ENCODE results near the gene MYO16. TPM values are rescaled to one million over a fixed set of nuclear protein-coding genes. Genes with fewer than 3 reads are reported as not detected.

MYO16 gene
- total and polyA plus RNA-seq, 4 experiments from 2014 or later = 0.54 to 14.9 (median 6.3) TPM

DNA sequence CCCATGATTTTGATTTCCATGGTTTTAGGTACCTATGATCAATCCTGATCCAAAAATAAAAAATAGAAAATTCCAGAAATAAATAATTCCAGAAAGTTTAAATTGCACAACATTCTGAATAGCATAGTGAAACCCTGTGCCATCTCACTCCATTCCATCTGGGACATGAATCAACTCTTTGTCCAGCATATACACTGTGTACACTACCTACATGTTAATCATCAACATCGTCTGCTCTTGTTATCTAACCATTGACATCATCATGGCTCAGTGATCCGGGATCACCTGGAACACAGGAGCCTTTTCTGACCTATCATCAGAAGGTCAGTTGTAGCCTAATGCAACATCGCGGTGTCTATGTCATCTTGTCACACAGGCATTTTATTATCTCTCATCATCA lies 75.6 kb downstream of the MYO16 start:
- no peak for DNase-seq
- Mint-ChIP-seq H3K9me3 (peaks cover 3 to 26% (median 24%) of the 10 kb centered on the region in 8 donors), H3K4me3 (no peak overlapping the region), H3K36me3 (peaks cover 0 to 5% of the 10 kb centered on the region in 2 donors), H3K27me3 (peaks cover 0 to 3% of the 10 kb centered on the region in 2 donors), H3K27ac (no peak overlapping the region), H3K4me1 (no peaks in the 10 kb centered on the region)
- intact Hi-C loops (cut with micrococcal nuclease) = no loop called here
- H3K27ac ChIP-seq (ENCODE audit: low read depth, low read length) = no peak overlapping the region
- H3K4me1 ChIP-seq (ENCODE audit: insufficient read depth, low read length) = no peaks in the 10 kb centered on the region
- POLR2A ChIA-PET (ENCODE audit: partially characterized antibody) = no interaction called here
- no peaks in the 10 kb centered on the region for H3K36me3 ChIP-seq (ENCODE audit: insufficient read depth, low read length)
- no peaks in the 10 kb centered on the region for H3K27me3 ChIP-seq (ENCODE audit: insufficient read depth, low read length)
- no peak overlapping the region for H3K4me3 ChIP-seq (ENCODE audit: low read length in 2 of 2)
- CTCF ChIA-PET (ENCODE audit: partially characterized antibody) = no interaction called here
- H3K9me3 ChIP-seq (ENCODE audit: control insufficient read depth in 1 of 2, low read length in 2 of 2) = peaks cover 0 to 3% of the 10 kb centered on the region in 2 donors

DNA sequence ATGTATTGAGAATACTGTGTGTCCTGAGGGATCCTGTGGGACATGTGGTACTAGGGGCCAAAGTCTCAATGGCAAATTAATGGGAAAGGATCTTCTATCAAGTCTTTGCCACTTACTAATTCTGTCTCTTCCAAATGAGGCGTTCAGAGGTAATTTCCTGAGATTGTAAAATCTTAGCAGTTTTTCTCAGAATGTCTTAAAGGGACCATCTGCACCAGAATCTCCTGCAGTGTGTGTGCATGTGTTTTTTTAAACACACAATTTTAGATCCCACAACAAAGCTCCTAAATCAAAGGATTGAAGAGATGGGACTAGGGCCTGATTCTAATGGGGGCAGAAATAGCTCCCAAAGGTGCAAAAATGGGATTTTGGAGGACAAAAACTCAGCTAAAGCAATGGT lies 78.2 kb downstream of the MYO16 start:
- CTCF ChIA-PET (ENCODE audit: partially characterized antibody) = no interaction called here
- no peaks in the 10 kb centered on the region for H3K27me3 ChIP-seq (ENCODE audit: insufficient read depth, low read length)

DNA sequence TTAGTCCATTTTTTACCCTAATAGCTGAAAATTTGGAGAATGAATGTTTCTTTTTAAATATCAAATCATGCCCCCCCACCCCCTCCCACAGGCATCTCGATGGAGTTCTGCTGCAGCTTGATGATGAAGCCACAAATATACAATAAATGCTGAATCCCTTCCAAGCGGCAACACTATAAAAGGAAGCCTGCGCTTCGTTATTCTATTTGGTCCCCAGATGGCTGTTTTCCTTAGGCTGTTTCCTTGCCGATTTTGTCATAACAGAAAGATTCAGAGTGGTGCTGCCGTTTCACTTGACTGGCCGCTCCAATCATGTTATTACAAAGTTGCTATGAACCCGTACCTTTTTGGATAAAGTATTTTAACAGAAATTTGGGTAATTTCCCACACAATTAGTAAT lies 79.5 kb downstream of the MYO16 start:
- Mint-ChIP-seq H3K4me3 (no peak overlapping the region), H3K4me1 (no peaks in the 10 kb centered on the region), H3K9me3 (peaks cover 0 to 3% (median 0%) of the 10 kb centered on the region in 8 donors), H3K27me3 (peaks cover 0 to 3% of the 10 kb centered on the region in 2 donors), H3K36me3 (no peaks in the 10 kb centered on the region), H3K27ac (no peak overlapping the region)
- no peak overlapping the region for H3K4me3 ChIP-seq (ENCODE audit: low read length in 2 of 2)
- H3K9me3 ChIP-seq (ENCODE audit: control insufficient read depth in 1 of 2, low read length in 2 of 2) = no peaks in the 10 kb centered on the region
- POLR2A ChIA-PET (ENCODE audit: partially characterized antibody) = no interaction called here
- DNase-seq = no peak
- no peak overlapping the region for H3K27ac ChIP-seq (ENCODE audit: low read depth, low read length)
- H3K27me3 ChIP-seq (ENCODE audit: insufficient read depth, low read length) = no peaks in the 10 kb centered on the region
- no peaks in the 10 kb centered on the region for H3K4me1 ChIP-seq (ENCODE audit: insufficient read depth, low read length)
- intact Hi-C loops (cut with micrococcal nuclease) = no loop called here
- H3K36me3 ChIP-seq (ENCODE audit: insufficient read depth, low read length) = no peaks in the 10 kb centered on the region
- CTCF ChIA-PET (ENCODE audit: partially characterized antibody) = no interaction called here

More for the DNA sequence above, 78.2 kb downstream of the MYO16 start:
- Histone ChIP-seq H3K9me3 (ENCODE audit: control insufficient read depth in 1 of 2, low read length in 2 of 2) (no peaks in the 10 kb centered on the region), H3K36me3 (ENCODE audit: insufficient read depth, low read length) (no peaks in the 10 kb centered on the region), H3K4me3 (ENCODE audit: low read length in 2 of 2) (no peak overlapping the region), H3K4me1 (ENCODE audit: insufficient read depth, low read length) (no peaks in the 10 kb centered on the region), H3K27ac (ENCODE audit: low read depth, low read length) (no peak overlapping the region)
- no peak overlapping the region for H3K27ac Mint-ChIP-seq
- H3K9me3 Mint-ChIP-seq = peaks cover 0 to 5% (median 3%) of the 10 kb centered on the region in 8 donors
- H3K27me3 Mint-ChIP-seq = peaks cover 0 to 3% of the 10 kb centered on the region in 2 donors
- intact Hi-C loops (cut with micrococcal nuclease) = no loop called here
- H3K36me3 Mint-ChIP-seq = no peaks in the 10 kb centered on the region
- H3K4me3 Mint-ChIP-seq = no peak overlapping the region
- DNase-seq = no peak
- POLR2A ChIA-PET (ENCODE audit: partially characterized antibody) = no interaction called here
- H3K4me1 Mint-ChIP-seq = no peaks in the 10 kb centered on the region

DNA sequence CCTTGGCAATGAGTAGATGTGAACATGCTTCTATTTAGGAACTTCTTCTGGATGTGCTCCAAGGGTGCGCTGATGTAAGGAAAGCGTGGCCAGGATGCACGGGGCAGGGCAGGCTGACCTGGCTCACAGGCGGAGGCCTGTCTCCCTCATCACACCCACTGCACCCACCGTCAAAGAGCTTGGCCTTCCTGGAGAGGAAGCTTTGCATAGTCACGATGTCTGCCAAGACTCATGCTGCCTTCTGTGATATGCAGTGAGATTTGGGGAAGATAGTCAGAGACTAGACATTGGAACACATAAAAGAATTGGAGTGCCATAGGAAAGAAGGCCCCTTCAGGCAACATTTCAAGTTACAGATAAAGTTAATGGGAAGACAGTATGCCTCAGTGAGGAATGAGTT lies 82.0 kb downstream of the MYO16 start:
- peaks cover 1 to 2% of the 10 kb centered on the region in 2 donors for H3K27me3 Mint-ChIP-seq
- ChIA-PET POLR2A (ENCODE audit: partially characterized antibody) (no interaction called here), CTCF (ENCODE audit: partially characterized antibody) (no interaction called here)
- no peak overlapping the region for H3K27ac Mint-ChIP-seq
- no peaks in the 10 kb centered on the region for H3K36me3 Mint-ChIP-seq
- peaks cover 0 to 2% (median 0%) of the 10 kb centered on the region in 8 donors for H3K9me3 Mint-ChIP-seq
- no peak overlapping the region for H3K27ac ChIP-seq (ENCODE audit: low read depth, low read length)
- no peak for DNase-seq
- H3K9me3 ChIP-seq (ENCODE audit: control insufficient read depth in 1 of 2, low read length in 2 of 2) = no peaks in the 10 kb centered on the region
- H3K4me1 Mint-ChIP-seq = no peaks in the 10 kb centered on the region
- no peaks in the 10 kb centered on the region for H3K4me1 ChIP-seq (ENCODE audit: insufficient read depth, low read length)
- no peak overlapping the region for H3K4me3 Mint-ChIP-seq
- no peaks in the 10 kb centered on the region for H3K36me3 ChIP-seq (ENCODE audit: insufficient read depth, low read length)
- H3K27me3 ChIP-seq (ENCODE audit: insufficient read depth, low read length) = no peaks in the 10 kb centered on the region
- intact Hi-C loops (cut with micrococcal nuclease) = no loop called here
- no peak overlapping the region for H3K4me3 ChIP-seq (ENCODE audit: low read length in 2 of 2)

DNA sequence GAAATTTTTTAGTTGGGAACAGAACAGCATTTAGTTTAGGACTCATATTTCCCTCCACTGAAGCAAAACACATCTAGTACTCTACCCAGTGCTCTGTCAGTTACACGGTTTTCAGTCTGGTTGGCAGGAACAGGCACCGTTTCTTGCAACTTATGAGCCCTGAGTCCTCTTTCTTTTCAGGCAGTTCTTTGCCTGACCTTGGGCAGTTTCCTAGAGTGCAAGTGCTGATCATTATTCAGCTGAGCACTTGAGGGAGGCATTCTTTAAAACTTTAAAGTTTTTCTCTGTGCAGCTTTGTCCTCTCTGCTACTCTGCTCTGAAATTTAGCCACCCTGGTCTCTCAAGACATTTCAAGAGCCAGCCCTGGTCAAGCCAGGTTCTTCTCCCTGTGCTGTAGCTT lies 96.1 kb downstream of the MYO16 start:
- Mint-ChIP-seq H3K4me1 (no peaks in the 10 kb centered on the region), H3K9me3 (peaks cover 0 to 2% (median 0%) of the 10 kb centered on the region in 8 donors), H3K4me3 (no peak overlapping the region), H3K27me3 (no peaks in the 10 kb centered on the region), H3K36me3 (peaks cover 0 to 7% of the 10 kb centered on the region in 2 donors), H3K27ac (no peak overlapping the region)
- H3K36me3 ChIP-seq (ENCODE audit: insufficient read depth, low read length) = no peaks in the 10 kb centered on the region
- H3K4me3 ChIP-seq (ENCODE audit: low read length in 2 of 2) = no peak overlapping the region
- ChIA-PET CTCF (ENCODE audit: partially characterized antibody) (no interaction called here), POLR2A (ENCODE audit: partially characterized antibody) (no interaction called here)
- no peak overlapping the region for H3K27ac ChIP-seq (ENCODE audit: low read depth, low read length)
- no peaks in the 10 kb centered on the region for H3K9me3 ChIP-seq (ENCODE audit: control insufficient read depth in 1 of 2, low read length in 2 of 2)
- H3K4me1 ChIP-seq (ENCODE audit: insufficient read depth, low read length) = no peaks in the 10 kb centered on the region
- DNase-seq = no peak
- no peaks in the 10 kb centered on the region for H3K27me3 ChIP-seq (ENCODE audit: insufficient read depth, low read length)
- intact Hi-C loops (cut with micrococcal nuclease) = no loop called here

DNA sequence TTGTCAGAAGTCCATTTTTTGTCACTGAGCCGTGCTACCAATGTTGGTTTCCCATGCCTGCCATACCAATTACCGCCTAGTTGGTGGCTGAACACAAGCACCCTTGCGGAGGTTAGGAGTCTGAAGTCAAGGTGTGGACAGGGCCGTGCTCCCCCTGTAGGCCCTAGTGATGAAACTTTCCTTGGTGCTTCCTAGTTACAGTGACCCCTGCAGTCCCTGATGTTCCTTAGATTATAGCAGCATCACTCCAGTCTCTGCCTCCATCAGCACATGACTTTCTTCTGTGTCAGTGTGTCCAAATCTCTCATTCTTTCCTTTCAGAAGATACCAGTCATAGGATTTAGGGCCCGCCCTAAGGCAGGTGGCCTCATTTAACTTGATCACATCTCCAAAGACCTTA lies 99.0 kb downstream of the MYO16 start:
- Histone ChIP-seq H3K4me3 (ENCODE audit: low read length in 2 of 2) (no peak overlapping the region), H3K36me3 (ENCODE audit: insufficient read depth, low read length) (no peaks in the 10 kb centered on the region), H3K27me3 (ENCODE audit: insufficient read depth, low read length) (no peaks in the 10 kb centered on the region), H3K4me1 (ENCODE audit: insufficient read depth, low read length) (no peaks in the 10 kb centered on the region), H3K27ac (ENCODE audit: low read depth, low read length) (no peak overlapping the region), H3K9me3 (ENCODE audit: control insufficient read depth in 1 of 2, low read length in 2 of 2) (no peaks in the 10 kb centered on the region)
- H3K4me3 Mint-ChIP-seq = no peak overlapping the region
- H3K4me1 Mint-ChIP-seq = no peaks in the 10 kb centered on the region
- no peak overlapping the region for H3K27ac Mint-ChIP-seq
- intact Hi-C loops (cut with micrococcal nuclease) = no loop called here
- CTCF ChIA-PET (ENCODE audit: partially characterized antibody) = no interaction called here
- DNase-seq = no peak
- H3K9me3 Mint-ChIP-seq = peaks cover 0 to 9% (median 0%) of the 10 kb centered on the region in 8 donors
- H3K27me3 Mint-ChIP-seq = no peaks in the 10 kb centered on the region
- POLR2A ChIA-PET (ENCODE audit: partially characterized antibody) = no interaction called here
- peaks cover 0 to 6% of the 10 kb centered on the region in 2 donors for H3K36me3 Mint-ChIP-seq

DNA sequence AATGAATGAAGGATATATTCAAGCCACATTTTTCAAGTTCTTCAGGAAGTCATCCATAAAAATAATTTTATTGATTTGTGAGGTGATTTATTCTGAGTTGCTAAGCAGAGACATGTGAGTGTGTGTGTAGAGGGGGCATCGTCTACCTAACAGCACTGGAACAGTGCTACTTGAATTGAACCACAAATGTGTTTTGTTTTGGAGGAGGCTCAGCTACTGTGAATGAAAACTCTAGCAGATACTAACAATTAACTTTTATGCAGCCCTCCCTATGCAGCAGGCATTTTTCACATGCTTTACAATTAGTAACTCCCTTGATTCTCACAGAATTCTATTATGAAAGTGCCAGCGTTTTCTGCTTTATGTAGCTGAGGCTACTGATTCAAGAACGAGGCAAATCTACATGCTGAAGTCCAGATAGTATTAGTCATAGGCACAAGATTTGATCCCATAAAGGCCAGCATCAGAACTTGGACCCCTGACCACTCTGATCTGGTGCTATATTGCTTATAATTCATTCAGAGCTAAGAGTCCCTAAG lies 103.7 kb downstream of the MYO16 start:
- ChIA-PET POLR2A (ENCODE audit: partially characterized antibody) (no interaction called here), CTCF (ENCODE audit: partially characterized antibody) (no interaction called here)
- Histone ChIP-seq H3K36me3 (ENCODE audit: insufficient read depth, low read length) (no peaks in the 10 kb centered on the region), H3K4me3 (ENCODE audit: low read length in 2 of 2) (no peak overlapping the region), H3K4me1 (ENCODE audit: insufficient read depth, low read length) (no peaks in the 10 kb centered on the region), H3K9me3 (ENCODE audit: control insufficient read depth in 1 of 2, low read length in 2 of 2) (no peaks in the 10 kb centered on the region), H3K27me3 (ENCODE audit: insufficient read depth, low read length) (no peaks in the 10 kb centered on the region), H3K27ac (ENCODE audit: low read depth, low read length) (no peak overlapping the region)
- Mint-ChIP-seq H3K4me1 (no peaks in the 10 kb centered on the region), H3K27me3 (no peaks in the 10 kb centered on the region), H3K27ac (no peak overlapping the region), H3K9me3 (peaks cover 0 to 21% (median 4%) of the 10 kb centered on the region in 8 donors), H3K4me3 (no peak overlapping the region), H3K36me3 (peaks cover 0 to 10% of the 10 kb centered on the region in 2 donors)
- no peak for DNase-seq
- intact Hi-C loops (cut with micrococcal nuclease) = no loop called here

DNA sequence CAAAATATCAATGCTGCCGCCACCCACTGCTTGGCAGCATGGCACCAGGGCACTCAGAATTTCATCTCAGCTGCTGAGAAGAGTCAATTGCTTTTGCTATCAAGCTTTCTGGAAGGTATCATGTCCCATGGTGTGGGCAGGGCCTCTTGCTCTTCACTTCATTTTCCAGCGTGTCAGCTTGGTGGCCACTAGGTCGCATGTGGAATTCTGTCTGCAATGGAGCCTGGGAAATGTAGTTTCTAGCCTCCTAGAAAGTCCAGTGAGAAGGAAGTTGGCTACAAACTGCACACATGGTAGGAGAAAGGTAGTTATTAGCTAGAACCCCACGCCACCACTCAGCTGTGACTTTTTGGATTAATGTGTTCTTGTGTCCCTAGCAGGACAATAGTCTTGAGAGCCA lies 105.3 kb downstream of the MYO16 start:
- no peak for DNase-seq
- no peaks in the 10 kb centered on the region for H3K9me3 ChIP-seq (ENCODE audit: control insufficient read depth in 1 of 2, low read length in 2 of 2)

More for the DNA sequence above, 105.3 kb downstream of the MYO16 start:
- ChIA-PET POLR2A (ENCODE audit: partially characterized antibody) (no interaction called here), CTCF (ENCODE audit: partially characterized antibody) (no interaction called here)
- Mint-ChIP-seq H3K9me3 (peaks cover under 1 to 29% (median 5%) of the 10 kb centered on the region in 8 donors), H3K27me3 (peaks cover 0 to under 1% of the 10 kb centered on the region in 2 donors), H3K4me1 (no peaks in the 10 kb centered on the region), H3K4me3 (no peak overlapping the region), H3K36me3 (peaks cover 0 to 6% of the 10 kb centered on the region in 2 donors), H3K27ac (no peak overlapping the region)
- H3K36me3 ChIP-seq (ENCODE audit: insufficient read depth, low read length) = no peaks in the 10 kb centered on the region
- intact Hi-C loops (cut with micrococcal nuclease) = no loop called here
- no peak overlapping the region for H3K4me3 ChIP-seq (ENCODE audit: low read length in 2 of 2)
- no peak overlapping the region for H3K27ac ChIP-seq (ENCODE audit: low read depth, low read length)
- no peaks in the 10 kb centered on the region for H3K4me1 ChIP-seq (ENCODE audit: insufficient read depth, low read length)
- no peaks in the 10 kb centered on the region for H3K27me3 ChIP-seq (ENCODE audit: insufficient read depth, low read length)

Data from CD4-positive, alpha-beta memory T cell (primary cell).